HepG2 (cell line): ENCODE data around the gene DNPH1. TPM values are rescaled to one million over a fixed set of nuclear protein-coding genes. Genes with fewer than 3 reads are reported as not detected.
A peak's percentile ranks its signal among the peaks of the same experiment; 100 is the strongest.

ENCODE experiments used
- MAZ ChIP-seq, 2 experiments: sonication (generic) in 1 of 2; formaldehyde crosslinking in 1 of 2; IDR thresholded peaks; 2 replicates each; pipeline versions ENCODE4 v1.5.0 to v1.6.1; 2012 to 2020; ENCODE audit warnings: low read depth in 2 of 2, mild to moderate bottlenecking in 2 of 2, borderline replicate concordance in 1 of 2, improper control_type of control experiment in 1 of 2, low read length in 1 of 2, missing genetic modification reagents in 1 of 2, moderate library complexity in 1 of 2
- MED1 ChIP-seq: sonication (generic); formaldehyde crosslinking; IDR thresholded peaks from 2 replicates; pipeline ENCODE4 v1.4.0; 2020; ENCODE audit warnings: missing genetic modification reagents
- MTF1 ChIP-seq: sonication (generic); formaldehyde crosslinking; IDR thresholded peaks from 2 replicates; pipeline ENCODE4 v1.5.0; 2020; ENCODE audit warnings: missing genetic modification reagents
- SRSF1 ChIP-seq: fragments of 200-400 bp; formaldehyde crosslinking; optimal IDR thresholded peaks from 2 replicates; pipeline ENCODE3; 2017; ENCODE audit warnings: mild to moderate bottlenecking, low read depth, low read length, moderate library complexity
- TFE3 ChIP-seq: IDR thresholded peaks from 2 replicates; pipeline ENCODE4 v1.6.1; 2016
- YEATS2 ChIP-seq: sonication (generic); formaldehyde crosslinking; IDR thresholded peaks from 2 replicates; pipeline ENCODE4 v1.4.0; 2020; ENCODE audit warnings: missing genetic modification reagents, borderline replicate concordance
- ZC3H13 ChIP-seq: sonication (generic); formaldehyde crosslinking; IDR thresholded peaks from 2 replicates; pipeline ENCODE4 v1.8.1; 2023; ENCODE audit warnings: mild to moderate bottlenecking, missing genetic modification reagents, moderate library complexity
- ZFY ChIP-seq: sonication (generic); formaldehyde crosslinking; IDR thresholded peaks from 2 replicates; pipeline ENCODE4 v1.4.0; 2020; ENCODE audit warnings: missing genetic modification reagents
- ZNF275 ChIP-seq: sonication (generic); formaldehyde crosslinking; IDR thresholded peaks from 2 replicates; pipeline ENCODE4 v1.8.0; 2022; ENCODE audit warnings: missing genetic modification reagents, mild to moderate bottlenecking, inconsistent platforms, borderline replicate concordance
- ZNF33A ChIP-seq: sonication (generic); formaldehyde crosslinking; IDR thresholded peaks from 2 replicates; pipeline ENCODE4 v1.5.1; 2020; ENCODE audit warnings: missing genetic modification reagents, mild to moderate bottlenecking, moderate library complexity, borderline replicate concordance
- ZNF615 ChIP-seq: sonication (generic); formaldehyde crosslinking; IDR thresholded peaks from 2 replicates; pipeline ENCODE4 v1.5.0; 2020; ENCODE audit warnings: mild to moderate bottlenecking, missing genetic modification reagents, borderline replicate concordance
- ZNF619 ChIP-seq: sonication (generic); formaldehyde crosslinking; IDR thresholded peaks from 2 replicates; pipeline ENCODE4 v1.4.0; 2020; ENCODE audit warnings: mild to moderate bottlenecking, missing genetic modification reagents
- ZNF772 ChIP-seq: sonication (generic); formaldehyde crosslinking; IDR thresholded peaks from 2 replicates; pipeline ENCODE4 v1.5.0; 2020; ENCODE audit warnings: mild to moderate bottlenecking, missing genetic modification reagents
- ZNF792 ChIP-seq: IDR thresholded peaks from 2 replicates; pipeline ENCODE4 v1.6.1; 2016
- polyA plus RNA-seq, 8 experiments: library from polyadenylated mRNA; depleted of rRNA in 3 of 8; stranded (reverse) in 7 of 8; unstranded in 1 of 8; fragments of >200 nt; fragmentation: Illumina TruSeq in 4 of 8; extraction: Trizol in 4 of 8; gene quantifications; 2 replicates each; pipeline versions ENCODE4 v1.2.1 to v1.2.3, GENCODE V29; 2011 to 2016; ENCODE audit warnings: low read depth in 4 of 8, missing spikeins in 1 of 8, mixed read lengths in 1 of 8; ENCODE audit not compliant: insufficient read depth in 1 of 8
- total RNA-seq, 5 experiments: library from RNA; depleted of rRNA; stranded (reverse); fragments of >200 nt; fragmentation: Illumina TruSeq; extraction: Trizol; gene quantifications; 2 replicates each; pipeline ENCODE4 v1.2.3, GENCODE V29; 2016; ENCODE audit warnings: low read depth in 1 of 5
- TF ChIP-seq, protein P1 (sequence below): sonication (generic); formaldehyde crosslinking; conservative IDR thresholded peaks from 2 replicates; pipeline ENCODE4 v1.4.0; 2020; ENCODE audit warnings: mild to moderate bottlenecking, missing genetic modification reagents, moderate library complexity
- TF ChIP-seq, protein P2 (sequence below): sonication (generic); formaldehyde crosslinking; IDR thresholded peaks from 2 replicates; pipeline ENCODE4 v1.4.0; 2020; ENCODE audit warnings: missing genetic modification reagents, low read depth, mild to moderate bottlenecking, borderline replicate concordance
- TF ChIP-seq, protein P3 (sequence below): sonication (generic); formaldehyde crosslinking; IDR thresholded peaks from 2 replicates; pipeline ENCODE4 v1.4.0; 2020; ENCODE audit warnings: mild to moderate bottlenecking, missing genetic modification reagents
- TF ChIP-seq, protein P4 (sequence below): IDR thresholded peaks from 2 replicates; pipeline ENCODE4 v1.6.1; 2016; ENCODE audit warnings: mild to moderate bottlenecking, missing biosample characterization, missing genetic modification reagents

Gene DNPH1
- total and polyA plus RNA-seq, 2 of the 13 experiments (the other 11 are each of a cell fraction or from before 2014, with no cell fraction given): 56.5 to 75.1 TPM

GRCh38 chr6:43274916-43275597 is 45.8 kb upstream of the DNPH1 start (continued):
- TF ChIP-seq, protein P1, sequence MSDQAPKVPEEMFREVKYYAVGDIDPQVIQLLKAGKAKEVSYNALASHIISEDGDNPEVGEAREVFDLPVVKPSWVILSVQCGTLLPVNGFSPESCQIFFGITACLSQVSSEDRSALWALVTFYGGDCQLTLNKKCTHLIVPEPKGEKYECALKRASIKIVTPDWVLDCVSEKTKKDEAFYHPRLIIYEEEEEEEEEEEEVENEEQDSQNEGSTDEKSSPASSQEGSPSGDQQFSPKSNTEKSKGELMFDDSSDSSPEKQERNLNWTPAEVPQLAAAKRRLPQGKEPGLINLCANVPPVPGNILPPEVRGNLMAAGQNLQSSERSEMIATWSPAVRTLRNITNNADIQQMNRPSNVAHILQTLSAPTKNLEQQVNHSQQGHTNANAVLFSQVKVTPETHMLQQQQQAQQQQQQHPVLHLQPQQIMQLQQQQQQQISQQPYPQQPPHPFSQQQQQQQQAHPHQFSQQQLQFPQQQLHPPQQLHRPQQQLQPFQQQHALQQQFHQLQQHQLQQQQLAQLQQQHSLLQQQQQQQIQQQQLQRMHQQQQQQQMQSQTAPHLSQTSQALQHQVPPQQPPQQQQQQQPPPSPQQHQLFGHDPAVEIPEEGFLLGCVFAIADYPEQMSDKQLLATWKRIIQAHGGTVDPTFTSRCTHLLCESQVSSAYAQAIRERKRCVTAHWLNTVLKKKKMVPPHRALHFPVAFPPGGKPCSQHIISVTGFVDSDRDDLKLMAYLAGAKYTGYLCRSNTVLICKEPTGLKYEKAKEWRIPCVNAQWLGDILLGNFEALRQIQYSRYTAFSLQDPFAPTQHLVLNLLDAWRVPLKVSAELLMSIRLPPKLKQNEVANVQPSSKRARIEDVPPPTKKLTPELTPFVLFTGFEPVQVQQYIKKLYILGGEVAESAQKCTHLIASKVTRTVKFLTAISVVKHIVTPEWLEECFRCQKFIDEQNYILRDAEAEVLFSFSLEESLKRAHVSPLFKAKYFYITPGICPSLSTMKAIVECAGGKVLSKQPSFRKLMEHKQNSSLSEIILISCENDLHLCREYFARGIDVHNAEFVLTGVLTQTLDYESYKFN (CRISPR knock-in tag): peak; percentile 87
- TF ChIP-seq ZNF275 (CRISPR knock-in tag): no peak; the same call in 1 of the 2 replicates
- TF ChIP-seq ZNF615 (CRISPR knock-in tag): no peak
- TF ChIP-seq, protein P2, sequence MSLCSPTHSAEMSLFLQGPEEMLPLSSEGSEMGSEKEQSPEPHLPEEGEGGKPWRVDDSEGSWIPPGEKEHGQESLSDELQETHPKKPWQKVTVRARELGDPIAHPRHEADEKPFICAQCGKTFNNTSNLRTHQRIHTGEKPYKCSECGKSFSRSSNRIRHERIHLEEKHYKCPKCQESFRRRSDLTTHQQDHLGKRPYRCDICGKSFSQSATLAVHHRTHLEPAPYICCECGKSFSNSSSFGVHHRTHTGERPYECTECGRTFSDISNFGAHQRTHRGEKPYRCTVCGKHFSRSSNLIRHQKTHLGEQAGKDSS (CRISPR knock-in tag): peak; percentile 73; the same call in 1 of the 2 replicates
- no peak for TF ChIP-seq MTF1 (CRISPR knock-in tag)
- TF ChIP-seq ZNF619: 0 out of 2 replicates have a peak, but pooled peaks have one; percentile 13
- TF ChIP-seq YEATS2 (CRISPR knock-in tag): no peak
- TF ChIP-seq MED1 (CRISPR knock-in tag): peak; percentile 89
- TF ChIP-seq ZC3H13 (CRISPR knock-in tag): peak; percentile 82; the same call in 1 of the 2 replicates
- TF ChIP-seq SRSF1: peak; percentile 66
- no peak; the same call in 1 of the 2 replicates for TF ChIP-seq TFE3
- no peak for TF ChIP-seq ZNF33A (CRISPR knock-in tag)
- TF ChIP-seq, protein P3, sequence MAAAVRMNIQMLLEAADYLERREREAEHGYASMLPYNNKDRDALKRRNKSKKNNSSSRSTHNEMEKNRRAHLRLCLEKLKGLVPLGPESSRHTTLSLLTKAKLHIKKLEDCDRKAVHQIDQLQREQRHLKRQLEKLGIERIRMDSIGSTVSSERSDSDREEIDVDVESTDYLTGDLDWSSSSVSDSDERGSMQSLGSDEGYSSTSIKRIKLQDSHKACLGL: peak; percentile 74; the same call in 1 of the 2 replicates
- peak; percentile 77 for TF ChIP-seq ZFY (CRISPR knock-in tag)
- peak; percentile 50; the same call in 1 of the 2 replicates for TF ChIP-seq ZNF772
- no peak; the same call in 1 of the 2 replicates for TF ChIP-seq ZNF792 (CRISPR knock-in tag)
- TF ChIP-seq, protein P4, sequence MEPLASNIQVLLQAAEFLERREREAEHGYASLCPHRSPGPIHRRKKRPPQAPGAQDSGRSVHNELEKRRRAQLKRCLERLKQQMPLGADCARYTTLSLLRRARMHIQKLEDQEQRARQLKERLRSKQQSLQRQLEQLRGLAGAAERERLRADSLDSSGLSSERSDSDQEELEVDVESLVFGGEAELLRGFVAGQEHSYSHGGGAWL (CRISPR knock-in tag): 0 out of 2 replicates have a peak, but pooled peaks have one; percentile 52
- TF ChIP-seq MAZ (IDR thresholded peaks at IDR 0.05; ENCODE audit: borderline replicate concordance, low read depth, low read length): peak; percentile 80; the same call in 1 of the 2 replicates
- peak; percentile 92 for TF ChIP-seq MAZ (CRISPR knock-in tag; IDR thresholded peaks at IDR 0.05; ENCODE audit: low read depth)
